Stimulated activated CD8-positive, alpha-beta memory T cell treated with anti-CD3 and anti-CD28 coated beads, Interleukin-7, amount 100 ng/mL, for 1 hour (primary cell): ENCODE data around the gene TMA16.
"Not testable (repeated sequence)": the region's sequence is repeated elsewhere in the genome, so short reads cannot be mapped to it uniquely, and the experiment has no call there.

ENCODE experiments used
- DNase-seq, 2 donors: peaks; one replicate each; pipeline ENCODE4 v3.0.0-alpha.2; 2020; ENCODE audit warnings: low read depth in 2 of 2

Gene TMA16

DNA sequence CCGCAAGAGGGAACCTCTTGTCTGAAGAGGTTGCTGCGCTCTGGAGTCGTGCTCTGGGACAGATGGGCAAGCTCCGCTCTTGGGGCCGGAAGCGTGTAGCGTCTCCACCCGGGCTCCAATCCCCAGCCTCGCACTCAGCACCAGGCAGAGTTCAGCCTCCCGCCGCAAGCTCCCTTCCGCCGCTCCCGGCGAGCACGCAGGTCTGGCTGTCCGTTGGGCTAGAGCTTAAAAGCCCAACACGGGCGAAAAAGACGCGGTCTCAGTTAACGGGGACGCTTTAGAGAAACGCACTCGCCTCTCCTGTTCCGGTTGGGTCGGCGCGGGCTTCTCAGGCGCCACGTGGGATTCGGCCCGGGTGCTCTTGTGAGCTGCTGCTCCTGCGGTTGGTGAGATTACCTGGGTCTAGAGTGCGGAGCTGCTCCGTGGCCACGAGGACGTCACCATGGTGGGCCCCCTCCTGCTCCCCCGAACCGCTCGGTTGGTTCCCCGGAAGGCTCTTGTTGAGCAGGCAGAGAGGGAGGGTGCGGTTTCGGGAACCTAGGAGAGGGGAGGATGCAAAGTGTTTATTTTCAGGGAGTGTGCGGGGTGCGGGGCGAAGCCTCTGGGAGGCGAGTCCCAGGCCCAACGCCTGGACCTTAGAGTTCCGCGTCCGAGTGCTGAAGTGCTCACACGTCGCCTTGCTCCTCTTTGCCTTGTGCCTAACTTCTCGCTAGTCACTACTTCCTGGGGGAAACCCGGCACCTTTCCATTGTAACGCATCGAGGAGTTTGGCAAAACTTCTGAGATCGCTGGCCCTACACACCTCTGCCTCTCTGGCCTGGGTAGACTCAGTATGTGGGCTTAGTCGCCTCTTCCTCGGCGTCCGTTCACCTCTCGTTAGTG, at the start of gene TMA16:
Gene TMA16 (plus strand): TSS at position 331 of the 882 bp plus-strand sequence. CDS start 112 bp downstream, at position 443.
- peak; percentile 42 to 52 for DNase-seq

DNA sequence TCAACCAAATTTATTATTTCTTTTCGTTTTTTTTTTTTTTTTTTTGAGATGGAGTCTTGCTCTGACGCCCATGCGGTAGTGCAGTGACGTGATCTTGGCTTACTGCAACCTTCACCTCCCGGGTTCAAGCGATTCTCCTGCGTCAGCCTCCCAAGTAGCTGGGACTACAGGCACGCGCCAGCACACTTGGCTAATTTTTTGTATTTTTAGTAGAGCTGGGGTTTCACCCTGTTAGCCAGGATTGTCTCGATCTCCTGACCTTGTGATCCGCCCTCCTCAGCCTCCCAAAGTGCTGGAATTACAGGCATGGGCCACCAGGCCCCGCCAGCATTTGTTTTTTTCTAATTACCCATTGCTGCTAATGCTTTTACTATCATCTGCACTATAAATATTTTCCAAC, 47.5 kb upstream of the TMA16 start:
- DNase-seq = not testable (repeated sequence)

GRCh38 chr4:163447481-163447880, 47.0 kb upstream of the TMA16 start:
- DNase-seq = no peak

GRCh38 chr4:163448540-163449203, 45.8 kb upstream of the TMA16 start:
- no peak for DNase-seq

DNA sequence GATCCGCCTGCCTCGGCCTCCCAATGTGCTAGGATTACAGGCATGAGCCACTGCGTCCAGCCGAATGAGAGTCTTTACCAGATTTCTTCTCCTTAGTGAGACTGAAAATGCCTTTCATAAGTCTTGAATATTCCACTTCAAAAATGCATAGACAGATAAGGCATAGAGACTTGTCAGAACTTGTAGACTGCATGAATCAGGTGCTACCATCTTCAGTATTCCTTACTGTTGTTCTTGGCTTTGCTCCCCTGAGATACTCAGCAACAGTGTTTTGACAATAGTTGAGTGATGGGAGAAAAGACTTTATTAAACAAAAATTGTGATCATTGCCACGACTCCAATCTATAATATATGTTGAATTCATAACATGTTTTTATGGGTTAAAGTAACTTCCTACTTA, 31.9 kb upstream of the TMA16 start:
- DNase-seq = no peak

- no peak for DNase-seq
These were observed 27.3 kb upstream of the TMA16 start for GRCh38 chr4:163467082-163467770.

DNA sequence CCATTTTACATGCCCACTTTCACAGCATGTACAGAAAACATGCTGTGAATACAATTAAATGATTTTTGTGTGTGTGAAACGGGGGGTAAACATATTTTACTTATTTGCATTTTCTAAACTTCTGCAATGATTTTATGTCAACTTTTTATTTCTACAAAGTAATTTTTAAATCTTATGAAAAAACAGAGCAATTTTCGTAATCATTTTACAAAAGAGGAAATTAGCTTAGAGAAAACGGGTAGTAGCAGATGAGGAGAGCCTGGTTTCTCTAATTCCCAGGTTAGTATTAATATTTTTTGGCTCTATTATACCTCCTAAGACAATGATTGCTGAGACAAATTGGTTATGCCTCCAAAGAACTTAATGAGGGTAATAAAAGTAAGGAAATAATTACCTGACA, 24.1 kb upstream of the TMA16 start:
- no peak for DNase-seq

- DNase-seq = no peak
These were observed 21.4 kb upstream of the TMA16 start for GRCh38 chr4:163473130-163473529.

DNA sequence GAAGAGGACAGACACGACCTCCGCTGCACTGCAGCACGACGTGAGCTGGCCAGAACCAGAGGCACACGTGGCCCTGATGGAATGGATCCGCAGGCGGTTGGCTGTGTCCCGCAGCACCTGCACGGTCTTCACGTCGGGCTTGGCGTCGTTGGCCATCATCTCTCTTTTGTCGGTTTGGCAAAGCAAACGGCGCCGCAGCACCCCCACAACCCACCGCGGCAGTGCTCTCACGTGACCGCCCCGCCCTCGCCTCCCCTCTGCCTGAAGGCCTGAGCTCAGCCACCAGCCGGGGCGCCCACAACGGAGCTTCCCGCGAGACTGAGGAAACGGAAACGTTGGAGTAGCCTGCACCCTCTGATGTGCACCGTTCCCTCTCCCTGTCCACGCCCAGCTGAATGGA, 20.9 kb upstream of the TMA16 start, which contains the start of gene TKTL2:
Gene TKTL2 (minus strand): TSS at position 179 of the 400 bp plus-strand sequence. CDS start 20 bp downstream, at position 159.
- DNase-seq = no peak

DNA sequence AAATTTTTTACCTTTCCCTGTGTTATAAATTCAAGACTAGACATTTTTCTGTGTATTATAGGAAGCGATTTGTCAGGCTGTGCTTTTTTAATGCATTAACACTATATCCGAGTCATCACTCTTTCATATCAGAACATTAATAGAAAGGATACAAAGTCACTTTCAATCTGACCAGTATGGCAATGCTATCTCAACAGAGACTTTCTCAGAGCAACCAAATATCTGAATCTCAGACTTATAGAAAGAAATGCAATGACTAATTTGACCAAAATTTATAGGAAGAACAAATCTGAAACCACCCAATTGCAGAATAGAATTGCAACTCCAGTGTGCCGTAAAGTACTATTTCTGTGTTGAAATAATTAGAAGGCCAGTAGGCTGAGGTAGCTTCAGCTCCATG, 20.5 kb upstream of the TMA16 start:
- DNase-seq = no peak

- DNase-seq = no peak
These were observed 17.6 kb upstream of the TMA16 start for GRCh38 chr4:163476761-163477438.

GRCh38 chr4:163482190-163482589, 12.3 kb upstream of the TMA16 start:
- no peak for DNase-seq

- peak in 1 of 2 donors; percentile 31 for DNase-seq
These were observed 9.6 kb upstream of the TMA16 start for GRCh38 chr4:163484906-163485305.

DNA sequence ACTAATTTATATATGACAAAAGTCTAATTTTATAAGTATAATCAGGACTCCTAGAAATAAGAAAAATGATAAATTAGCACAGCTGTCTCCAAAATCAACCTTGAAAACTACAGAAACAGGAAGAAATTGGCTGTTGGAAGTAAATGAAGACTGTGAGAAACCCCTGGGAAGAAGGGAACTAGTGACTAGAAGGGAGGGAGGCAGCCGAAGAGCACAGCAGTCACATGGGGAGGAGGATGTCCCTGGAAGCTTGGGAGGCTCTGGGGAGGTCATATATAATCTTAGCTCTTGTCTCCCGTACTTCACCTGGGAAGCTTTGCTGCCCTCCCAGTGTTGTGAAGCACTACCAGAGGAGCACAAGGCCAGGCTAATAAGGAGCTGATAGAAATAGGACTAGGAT, 8.9 kb upstream of the TMA16 start:
- no peak for DNase-seq

- DNase-seq = no peak
These were observed 8.2 kb upstream of the TMA16 start for GRCh38 chr4:163486321-163486720.

DNA sequence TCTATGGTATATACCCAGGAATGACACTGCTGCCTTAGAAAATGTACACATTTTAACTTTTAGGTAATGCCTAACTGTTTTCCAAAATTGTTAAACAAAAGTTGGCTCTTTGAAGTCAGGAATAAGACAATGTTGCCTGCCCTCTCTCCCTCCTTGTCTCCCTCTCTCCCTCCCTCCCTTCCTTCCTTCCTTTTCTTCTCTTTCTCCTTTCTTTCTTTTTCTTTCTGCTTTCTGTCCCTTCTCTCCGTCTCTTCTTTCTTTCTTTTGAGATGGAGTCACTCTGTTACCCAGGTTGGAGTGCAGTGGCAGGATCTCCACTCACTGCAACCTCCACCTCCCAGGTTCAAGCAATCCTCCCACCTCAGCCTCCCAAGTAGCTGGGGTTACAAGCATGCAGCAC, 4.6 kb upstream of the TMA16 start:
- DNase-seq = no peak

GRCh38 chr4:163492951-163493504, 1.5 kb upstream of the TMA16 start:
- no peak for DNase-seq

GRCh38 chr4:163493643-163494359, 689 bp upstream of the TMA16 start:
- DNase-seq = no peak

GRCh38 chr4:163495900-163496299, 1.4 kb downstream of the TMA16 start:
- no peak for DNase-seq

DNA sequence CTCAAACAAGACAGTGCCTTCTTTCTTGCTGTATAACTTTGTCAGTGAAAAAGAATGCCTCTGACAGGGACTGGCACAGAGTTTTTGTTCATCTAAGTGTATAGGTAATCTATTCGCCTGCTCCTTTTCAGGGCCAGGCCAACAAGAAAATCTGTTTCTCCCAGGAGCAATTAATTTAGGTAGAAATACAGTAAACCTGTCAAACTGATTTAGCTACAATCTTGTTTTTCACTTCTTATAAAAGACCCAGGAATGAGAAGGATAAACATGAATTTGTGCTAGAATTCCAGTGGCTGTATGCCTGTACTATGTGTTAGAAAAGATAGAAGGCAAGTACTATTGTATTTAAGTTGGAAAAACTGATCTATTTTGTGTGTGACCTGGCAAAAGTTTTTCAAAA, 6.1 kb downstream of the TMA16 start:
- DNase-seq = no peak

DNA sequence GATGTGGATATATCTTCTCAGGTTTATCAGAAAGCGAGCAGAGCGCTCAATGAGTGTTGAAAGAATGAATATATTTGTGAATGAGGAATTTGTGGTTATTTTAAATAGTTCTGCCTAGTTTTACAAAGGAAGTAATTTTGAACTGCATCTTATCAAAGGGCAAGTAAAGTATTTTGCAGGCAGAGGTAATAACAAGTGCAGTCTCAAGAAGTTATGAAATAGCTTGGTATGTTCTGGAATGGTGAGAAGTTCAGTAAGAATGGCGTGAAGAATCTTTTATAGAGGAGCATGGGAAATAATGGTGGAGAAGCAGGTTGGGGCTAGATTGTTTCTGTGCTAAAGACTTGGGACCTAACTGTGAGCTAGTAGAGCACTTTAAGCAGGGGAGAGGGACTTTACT, 10.9 kb downstream of the TMA16 start:
- DNase-seq = no peak
